Esophagus squamous epithelium (tissue), 4 donors: ENCODE data around the gene MMRN2.

Experiments used
- POLR2A ChIP-seq, 4 donors: fragments of 450-650 bp; IDR thresholded peaks; one replicate each; pipeline ENCODE4 v1.6.1; 2017; ENCODE audit warnings: antibody characterized with exemption in 4 of 4, mild to moderate bottlenecking in 4 of 4, moderate library complexity in 3 of 4
- TF ChIP-seq, protein P1 (sequence below), 6 experiments: fragments of 450-650 bp in 4 of 6; fragments of 200-600 bp in 2 of 6; sonication (generic) in 2 of 6; IDR thresholded peaks; one replicate each; pipeline ENCODE4 v1.5.1; 2016 to 2019; ENCODE audit warnings: antibody characterized with exemption in 6 of 6, mild to moderate bottlenecking in 4 of 6, moderate library complexity in 4 of 6

DNA sequence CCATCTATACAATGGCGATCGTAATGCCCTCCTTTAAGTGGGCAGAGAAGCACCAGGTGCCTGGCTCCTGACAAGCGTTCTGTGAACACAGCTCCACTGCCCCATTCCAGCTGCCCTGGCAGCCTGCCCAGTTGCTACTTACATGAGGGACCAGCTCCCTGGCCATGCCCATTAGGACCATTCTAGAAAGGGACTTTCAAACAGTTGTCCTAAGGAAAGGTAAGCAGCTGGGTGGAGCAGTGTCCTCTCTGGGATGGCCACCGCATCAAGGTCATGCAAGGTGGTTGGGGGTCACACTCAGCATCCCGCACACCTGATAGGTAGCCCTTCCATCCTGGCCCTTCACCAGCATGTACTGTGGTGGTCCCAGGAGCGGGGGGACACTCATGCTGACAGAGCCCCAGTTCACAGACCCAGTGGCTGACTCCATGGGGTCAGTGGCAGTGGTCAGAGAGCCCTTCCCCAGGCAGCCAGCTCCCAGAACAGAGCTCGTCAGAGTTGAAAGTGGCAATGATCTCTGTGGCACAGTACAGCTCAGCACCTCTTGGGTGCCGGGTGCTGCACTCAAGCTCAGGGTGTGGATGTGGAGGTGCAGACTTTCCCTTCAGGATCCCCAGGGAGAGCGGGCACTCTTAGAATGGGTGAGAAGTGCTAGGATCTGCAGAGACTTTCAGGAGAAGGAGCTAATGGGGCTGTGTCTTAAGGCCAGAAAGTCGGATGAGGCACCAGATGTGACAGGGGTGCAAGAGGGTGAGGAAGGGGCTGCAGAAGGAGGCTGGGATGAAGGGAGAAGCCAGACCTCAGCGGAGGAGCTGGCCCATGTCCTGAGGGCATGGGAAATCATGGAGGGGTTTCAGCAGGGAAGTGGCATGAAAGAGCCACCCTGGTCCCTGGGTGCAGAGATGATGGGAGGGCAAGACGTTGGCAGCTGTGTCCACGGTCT, 10.9 kb downstream of the MMRN2 start:
- no peak for TF ChIP-seq POLR2A (IDR thresholded peaks at IDR 0.05)
- TF ChIP-seq, protein P1, sequence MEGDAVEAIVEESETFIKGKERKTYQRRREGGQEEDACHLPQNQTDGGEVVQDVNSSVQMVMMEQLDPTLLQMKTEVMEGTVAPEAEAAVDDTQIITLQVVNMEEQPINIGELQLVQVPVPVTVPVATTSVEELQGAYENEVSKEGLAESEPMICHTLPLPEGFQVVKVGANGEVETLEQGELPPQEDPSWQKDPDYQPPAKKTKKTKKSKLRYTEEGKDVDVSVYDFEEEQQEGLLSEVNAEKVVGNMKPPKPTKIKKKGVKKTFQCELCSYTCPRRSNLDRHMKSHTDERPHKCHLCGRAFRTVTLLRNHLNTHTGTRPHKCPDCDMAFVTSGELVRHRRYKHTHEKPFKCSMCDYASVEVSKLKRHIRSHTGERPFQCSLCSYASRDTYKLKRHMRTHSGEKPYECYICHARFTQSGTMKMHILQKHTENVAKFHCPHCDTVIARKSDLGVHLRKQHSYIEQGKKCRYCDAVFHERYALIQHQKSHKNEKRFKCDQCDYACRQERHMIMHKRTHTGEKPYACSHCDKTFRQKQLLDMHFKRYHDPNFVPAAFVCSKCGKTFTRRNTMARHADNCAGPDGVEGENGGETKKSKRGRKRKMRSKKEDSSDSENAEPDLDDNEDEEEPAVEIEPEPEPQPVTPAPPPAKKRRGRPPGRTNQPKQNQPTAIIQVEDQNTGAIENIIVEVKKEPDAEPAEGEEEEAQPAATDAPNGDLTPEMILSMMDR (IDR thresholded peaks at IDR 0.05): no peak
